ENCODE results near the gene SCAF1. TPM values are rescaled to one million over a fixed set of nuclear protein-coding genes. Genes with fewer than 3 reads are reported as not detected.

SCAF1 gene
- total RNA-seq, 1 experiment from 2014 or later = 103 TPM

- no peak for TF ChIP-seq ATF6 (CRISPR knock-in tag; IDR thresholded peaks at IDR 0.05)
- TF ChIP-seq, protein P1, sequence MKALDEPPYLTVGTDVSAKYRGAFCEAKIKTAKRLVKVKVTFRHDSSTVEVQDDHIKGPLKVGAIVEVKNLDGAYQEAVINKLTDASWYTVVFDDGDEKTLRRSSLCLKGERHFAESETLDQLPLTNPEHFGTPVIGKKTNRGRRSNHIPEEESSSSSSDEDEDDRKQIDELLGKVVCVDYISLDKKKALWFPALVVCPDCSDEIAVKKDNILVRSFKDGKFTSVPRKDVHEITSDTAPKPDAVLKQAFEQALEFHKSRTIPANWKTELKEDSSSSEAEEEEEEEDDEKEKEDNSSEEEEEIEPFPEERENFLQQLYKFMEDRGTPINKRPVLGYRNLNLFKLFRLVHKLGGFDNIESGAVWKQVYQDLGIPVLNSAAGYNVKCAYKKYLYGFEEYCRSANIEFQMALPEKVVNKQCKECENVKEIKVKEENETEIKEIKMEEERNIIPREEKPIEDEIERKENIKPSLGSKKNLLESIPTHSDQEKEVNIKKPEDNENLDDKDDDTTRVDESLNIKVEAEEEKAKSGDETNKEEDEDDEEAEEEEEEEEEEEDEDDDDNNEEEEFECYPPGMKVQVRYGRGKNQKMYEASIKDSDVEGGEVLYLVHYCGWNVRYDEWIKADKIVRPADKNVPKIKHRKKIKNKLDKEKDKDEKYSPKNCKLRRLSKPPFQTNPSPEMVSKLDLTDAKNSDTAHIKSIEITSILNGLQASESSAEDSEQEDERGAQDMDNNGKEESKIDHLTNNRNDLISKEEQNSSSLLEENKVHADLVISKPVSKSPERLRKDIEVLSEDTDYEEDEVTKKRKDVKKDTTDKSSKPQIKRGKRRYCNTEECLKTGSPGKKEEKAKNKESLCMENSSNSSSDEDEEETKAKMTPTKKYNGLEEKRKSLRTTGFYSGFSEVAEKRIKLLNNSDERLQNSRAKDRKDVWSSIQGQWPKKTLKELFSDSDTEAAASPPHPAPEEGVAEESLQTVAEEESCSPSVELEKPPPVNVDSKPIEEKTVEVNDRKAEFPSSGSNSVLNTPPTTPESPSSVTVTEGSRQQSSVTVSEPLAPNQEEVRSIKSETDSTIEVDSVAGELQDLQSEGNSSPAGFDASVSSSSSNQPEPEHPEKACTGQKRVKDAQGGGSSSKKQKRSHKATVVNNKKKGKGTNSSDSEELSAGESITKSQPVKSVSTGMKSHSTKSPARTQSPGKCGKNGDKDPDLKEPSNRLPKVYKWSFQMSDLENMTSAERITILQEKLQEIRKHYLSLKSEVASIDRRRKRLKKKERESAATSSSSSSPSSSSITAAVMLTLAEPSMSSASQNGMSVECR (CRISPR knock-in tag; IDR thresholded peaks at IDR 0.05; ENCODE audit: borderline replicate concordance) = no peak
- no peak for TF ChIP-seq ATF3 (CRISPR knock-in tag; conservative IDR thresholded peaks at IDR 0.05)
- no peak for TF ChIP-seq MYBL2 (CRISPR knock-in tag; IDR thresholded peaks at IDR 0.05)
- no peak for TF ChIP-seq RELA (CRISPR knock-in tag; IDR thresholded peaks at IDR 0.05; ENCODE audit: borderline replicate concordance)
- TF ChIP-seq TP53 (CRISPR knock-in tag; IDR thresholded peaks at IDR 0.05) = no peak
- TF ChIP-seq, protein P2, sequence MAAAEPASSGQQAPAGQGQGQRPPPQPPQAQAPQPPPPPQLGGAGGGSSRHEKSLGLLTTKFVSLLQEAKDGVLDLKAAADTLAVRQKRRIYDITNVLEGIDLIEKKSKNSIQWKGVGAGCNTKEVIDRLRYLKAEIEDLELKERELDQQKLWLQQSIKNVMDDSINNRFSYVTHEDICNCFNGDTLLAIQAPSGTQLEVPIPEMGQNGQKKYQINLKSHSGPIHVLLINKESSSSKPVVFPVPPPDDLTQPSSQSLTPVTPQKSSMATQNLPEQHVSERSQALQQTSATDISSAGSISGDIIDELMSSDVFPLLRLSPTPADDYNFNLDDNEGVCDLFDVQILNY (CRISPR knock-in tag; IDR thresholded peaks at IDR 0.05) = no peak
These were observed 15.6 kb downstream of the SCAF1 start (continued) for GRCh38 chr19:49657493-49658138.

- no peak for TF ChIP-seq FOXJ3 (CRISPR knock-in tag; IDR thresholded peaks at IDR 0.05; ENCODE audit: borderline replicate concordance)
- TF ChIP-seq ZNF396 (CRISPR knock-in tag; IDR thresholded peaks at IDR 0.05; ENCODE audit: borderline replicate concordance) = no peak
- TF ChIP-seq, protein P3, sequence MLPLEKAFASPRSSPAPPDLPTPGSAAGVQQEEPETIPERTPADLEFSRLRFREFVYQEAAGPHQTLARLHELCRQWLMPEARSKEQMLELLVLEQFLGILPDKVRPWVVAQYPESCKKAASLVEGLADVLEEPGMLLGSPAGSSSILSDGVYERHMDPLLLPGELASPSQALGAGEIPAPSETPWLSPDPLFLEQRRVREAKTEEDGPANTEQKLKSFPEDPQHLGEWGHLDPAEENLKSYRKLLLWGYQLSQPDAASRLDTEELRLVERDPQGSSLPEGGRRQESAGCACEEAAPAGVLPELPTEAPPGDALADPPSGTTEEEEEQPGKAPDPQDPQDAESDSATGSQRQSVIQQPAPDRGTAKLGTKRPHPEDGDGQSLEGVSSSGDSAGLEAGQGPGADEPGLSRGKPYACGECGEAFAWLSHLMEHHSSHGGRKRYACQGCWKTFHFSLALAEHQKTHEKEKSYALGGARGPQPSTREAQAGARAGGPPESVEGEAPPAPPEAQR (CRISPR knock-in tag; IDR thresholded peaks at IDR 0.05) = no peak
- ChIA-PET CTCF (interaction anchor here (0.6 to 1.3 kb wide), 3 partner anchors 19 to 40 kb away, joined by 3 to 4 read pairs (median 3); partner anchors contain the start of gene PRMT1), POLR2A (no interaction called here)
- H3K27ac Mint-ChIP-seq = no peak overlapping the region
- H3K9me3 Mint-ChIP-seq = peaks cover 7% of the 10 kb centered on the region
- DNase-seq (ENCODE audit: low spot score) = no peak
- no peak overlapping the region for H3K4me3 Mint-ChIP-seq
- H3K27me3 Mint-ChIP-seq (ENCODE audit: low read depth) = no peaks in the 10 kb centered on the region
- ATAC-seq = no peak
- H3K36me3 Mint-ChIP-seq = peaks cover 75% of the 10 kb centered on the region
- peaks cover 10% of the 10 kb centered on the region for H3K4me1 Mint-ChIP-seq
These were observed 16.1 kb downstream of the SCAF1 start for GRCh38 chr19:49658139-49658517.

DNA sequence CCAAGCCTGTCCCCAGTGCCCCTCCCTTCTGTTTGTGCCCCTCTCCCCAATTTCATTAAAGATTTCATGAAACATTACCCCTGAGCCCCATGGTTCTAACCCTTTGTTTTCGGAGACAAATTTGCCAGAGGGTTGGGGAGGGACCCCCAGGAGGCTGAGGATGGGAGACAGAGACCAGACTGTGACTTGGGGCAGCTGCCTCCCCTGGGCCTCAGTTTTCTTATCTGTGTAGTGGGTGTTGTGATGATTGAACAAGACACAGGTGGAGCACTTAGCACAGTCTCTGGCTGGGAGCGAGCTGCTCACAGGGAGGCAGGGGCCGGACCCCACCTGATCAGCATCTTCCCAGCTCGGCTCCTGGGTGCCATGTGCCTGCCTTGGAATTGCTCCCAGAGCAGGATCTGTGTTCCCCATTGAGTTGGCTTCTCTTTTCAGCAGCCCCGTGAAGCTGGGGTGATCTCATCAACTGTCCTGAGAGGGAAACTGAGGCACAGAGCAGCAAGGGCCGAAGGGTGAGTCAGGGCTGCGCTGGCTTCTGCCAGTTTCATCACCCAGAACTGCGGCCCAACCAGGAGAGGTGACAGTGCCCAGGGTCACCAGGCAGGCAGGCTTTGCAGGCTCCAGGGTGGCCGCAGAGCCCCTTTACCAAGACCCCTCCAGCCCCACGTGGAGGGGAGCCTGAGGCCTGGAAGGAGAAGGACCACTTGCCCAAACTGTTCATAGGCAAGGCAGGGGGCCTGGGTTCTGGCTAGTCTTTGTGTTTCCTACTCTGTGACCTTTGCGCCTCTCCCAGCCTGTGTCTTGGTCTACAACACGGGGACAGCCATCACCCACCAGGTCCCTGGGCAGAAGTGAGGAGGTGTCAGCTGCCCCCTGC lies 16.8 kb downstream of the SCAF1 start:
- Mint-ChIP-seq H3K36me3 (peaks cover 73% of the 10 kb centered on the region), H3K27ac (no peak overlapping the region), H3K4me1 (peaks cover 10% of the 10 kb centered on the region), H3K27me3 (ENCODE audit: low read depth) (no peaks in the 10 kb centered on the region), H3K4me3 (no peak overlapping the region), H3K9me3 (peaks cover 7% of the 10 kb centered on the region)
- CTCF ChIA-PET = interaction anchor here (1.0 to 1.3 kb wide), 2 partner anchors 18 to 22 kb away, joined by 3 to 4 read pairs; partner anchors contain the start of gene PRMT1
- POLR2A ChIA-PET = no interaction called here
- no peak for DNase-seq (ENCODE audit: low spot score)
- ATAC-seq = no peak
- TF ChIP-seq HMGXB4 (CRISPR knock-in tag; IDR thresholded peaks at IDR 0.05) (no peak), ZNF232 (CRISPR knock-in tag; IDR thresholded peaks at IDR 0.05) (no peak), ZNF138 (CRISPR knock-in tag; conservative IDR thresholded peaks at IDR 0.05) (no peak), RELA (CRISPR knock-in tag; IDR thresholded peaks at IDR 0.05; ENCODE audit: borderline replicate concordance) (0 out of 2 replicates have a peak, but pooled peaks have one; percentile 17), ATF1 (CRISPR knock-in tag; IDR thresholded peaks at IDR 0.05) (no peak), TEAD1 (CRISPR knock-in tag; IDR thresholded peaks at IDR 0.05) (no peak), ZNF416 (CRISPR knock-in tag; IDR thresholded peaks at IDR 0.05) (no peak)
- TF ChIP-seq, protein P4, sequence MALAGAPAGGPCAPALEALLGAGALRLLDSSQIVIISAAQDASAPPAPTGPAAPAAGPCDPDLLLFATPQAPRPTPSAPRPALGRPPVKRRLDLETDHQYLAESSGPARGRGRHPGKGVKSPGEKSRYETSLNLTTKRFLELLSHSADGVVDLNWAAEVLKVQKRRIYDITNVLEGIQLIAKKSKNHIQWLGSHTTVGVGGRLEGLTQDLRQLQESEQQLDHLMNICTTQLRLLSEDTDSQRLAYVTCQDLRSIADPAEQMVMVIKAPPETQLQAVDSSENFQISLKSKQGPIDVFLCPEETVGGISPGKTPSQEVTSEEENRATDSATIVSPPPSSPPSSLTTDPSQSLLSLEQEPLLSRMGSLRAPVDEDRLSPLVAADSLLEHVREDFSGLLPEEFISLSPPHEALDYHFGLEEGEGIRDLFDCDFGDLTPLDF (CRISPR knock-in tag; IDR thresholded peaks at IDR 0.05) = no peak
